ENCODE results near the gene TBC1D4. TPM values are rescaled to one million over a fixed set of nuclear protein-coding genes. Genes with fewer than 3 reads are reported as not detected.
"Not testable (repeated sequence)": the region's sequence is repeated elsewhere in the genome, so short reads cannot be mapped to it uniquely, and the experiment has no call there.

The TBC1D4 gene
- total RNA-seq, 4 donors from 2014 or later = 49.9 to 279 (median 211) TPM

- ATAC-seq = no peak
- H3K4me3 ChIP-seq = no peak overlapping the region
- no peaks in the 10 kb centered on the region for H3K36me3 ChIP-seq
- in situ Hi-C loops (cut with MboI; ENCODE audit: low sequenced_read_pairs in 4 of 4) = no loop called here
- H3K4me1 ChIP-seq = no peaks in the 10 kb centered on the region
- no peak overlapping the region for H3K27ac ChIP-seq
- TF ChIP-seq POLR2A (IDR thresholded peaks at IDR 0.05) (no peak), CTCF (IDR thresholded peaks at IDR 0.05 in 4 of 5, conservative IDR thresholded peaks at IDR 0.05 in 1 of 5) (no peak)
- no peaks in the 10 kb centered on the region for H3K27me3 ChIP-seq
- intact Hi-C loops (cut with DNase I; ENCODE audit: low total_unique reads) = no loop called here
- no peak for DNase-seq
- H3K9me3 ChIP-seq = no peaks in the 10 kb centered on the region
These were observed 226.3 kb downstream of the TBC1D4 start for GRCh38 chr13:75255653-75256052.

- ATAC-seq (no peak), DNase-seq (no peak)
- H3K4me1 ChIP-seq = no peaks in the 10 kb centered on the region
- no peaks in the 10 kb centered on the region for H3K27me3 ChIP-seq
- no peak for TF ChIP-seq CTCF (IDR thresholded peaks at IDR 0.05 in 4 of 5, conservative IDR thresholded peaks at IDR 0.05 in 1 of 5)
- no peak for TF ChIP-seq POLR2A (IDR thresholded peaks at IDR 0.05)
- no peaks in the 10 kb centered on the region for H3K9me3 ChIP-seq
- intact Hi-C loops (cut with DNase I; ENCODE audit: low total_unique reads) = no loop called here
- in situ Hi-C loops (cut with MboI; ENCODE audit: low sequenced_read_pairs in 4 of 4) = no loop called here
- no peak overlapping the region for H3K27ac ChIP-seq
- no peaks in the 10 kb centered on the region for H3K36me3 ChIP-seq
- no peak overlapping the region for H3K4me3 ChIP-seq
These were observed 226.8 kb downstream of the TBC1D4 start for GRCh38 chr13:75255147-75255546.

GRCh38 chr13:75251188-75251587 lies 230.8 kb downstream of the TBC1D4 start:
- in situ Hi-C loops (cut with MboI; ENCODE audit: low sequenced_read_pairs in 4 of 4) (no loop called here), intact Hi-C loops (cut with DNase I; ENCODE audit: low total_unique reads) (no loop called here)
- DNase-seq (no peak), ATAC-seq (no peak)
- TF ChIP-seq CTCF (IDR thresholded peaks at IDR 0.05 in 4 of 5, conservative IDR thresholded peaks at IDR 0.05 in 1 of 5) (no peak), POLR2A (IDR thresholded peaks at IDR 0.05) (no peak)
- Histone ChIP-seq H3K9me3 (no peaks in the 10 kb centered on the region), H3K36me3 (no peaks in the 10 kb centered on the region), H3K27ac (no peak overlapping the region), H3K27me3 (no peaks in the 10 kb centered on the region), H3K4me3 (no peak overlapping the region), H3K4me1 (no peaks in the 10 kb centered on the region)

GRCh38 chr13:75250526-75251178 lies 231.3 kb downstream of the TBC1D4 start:
- ATAC-seq (no peak), DNase-seq (no peak)
- no peak overlapping the region for H3K4me3 ChIP-seq
- H3K27ac ChIP-seq = no peak overlapping the region
- in situ Hi-C loops (cut with MboI; ENCODE audit: low sequenced_read_pairs in 4 of 4) (no loop called here), intact Hi-C loops (cut with DNase I; ENCODE audit: low total_unique reads) (no loop called here)
- TF ChIP-seq POLR2A (IDR thresholded peaks at IDR 0.05) (no peak), CTCF (IDR thresholded peaks at IDR 0.05 in 4 of 5, conservative IDR thresholded peaks at IDR 0.05 in 1 of 5) (no peak)
- H3K36me3 ChIP-seq = no peaks in the 10 kb centered on the region
- H3K9me3 ChIP-seq = no peaks in the 10 kb centered on the region
- H3K4me1 ChIP-seq = no peaks in the 10 kb centered on the region
- no peaks in the 10 kb centered on the region for H3K27me3 ChIP-seq

GRCh38 chr13:75245578-75245977 lies 236.4 kb downstream of the TBC1D4 start:
- in situ Hi-C loops (cut with MboI; ENCODE audit: low sequenced_read_pairs in 4 of 4); H3K4me3 ChIP-seq; H3K9me3 ChIP-seq; H3K4me1 ChIP-seq; H3K27me3 ChIP-seq; DNase-seq; H3K36me3 ChIP-seq; ATAC-seq; intact Hi-C loops (cut with DNase I; ENCODE audit: low total_unique reads); H3K27ac ChIP-seq: not testable (repeated sequence)

GRCh38 chr13:75240240-75240639 lies 241.7 kb downstream of the TBC1D4 start:
- in situ Hi-C loops (cut with MboI; ENCODE audit: low sequenced_read_pairs in 4 of 4); ATAC-seq; intact Hi-C loops (cut with DNase I; ENCODE audit: low total_unique reads); H3K4me1 ChIP-seq; DNase-seq; H3K36me3 ChIP-seq; H3K27me3 ChIP-seq; H3K9me3 ChIP-seq; H3K4me3 ChIP-seq; H3K27ac ChIP-seq: not testable (repeated sequence)
